Keratinocyte (primary cell): ENCODE results near the gene ZC3H7A. TPM values are rescaled to one million over a fixed set of nuclear protein-coding genes. Genes with fewer than 3 reads are reported as not detected.

Source experiments
- DNase-seq: peaks from one replicate; pipeline ENCODE4 v3.0.0-alpha.2; 2011; ENCODE audit warnings: low read depth, missing footprints, low spot score
- FAIRE-seq: peaks from 2 replicates; lab custom pipeline; 2011; peaks lifted over from hg19 to GRCh38; lab: Jason Lieb, UNC
- H2AFZ ChIP-seq: 2 replicates; pipeline ENCODE4 v1.6.0; 2012; ENCODE audit warnings: low read length, control low read depth, inconsistent platforms; ENCODE audit not compliant: control insufficient read depth
- H3K27ac ChIP-seq: 2 replicates; pipeline ENCODE4 v1.5.1; 2011; ENCODE audit warnings: low read length; ENCODE audit not compliant: control insufficient read depth, insufficient read depth
- H3K27me3 ChIP-seq: 3 replicates; pipeline ENCODE4 v1.6.0; 2011; ENCODE audit warnings: low read length; ENCODE audit not compliant: control insufficient read depth, insufficient read depth; ENCODE audit errors: extremely low read depth
- H3K36me3 ChIP-seq, 2 experiments: 2 replicates in 1 of 2; 3 replicates in 1 of 2; pipeline ENCODE4 v1.5.1; 2011; ENCODE audit warnings: low read length in 2 of 2, mild to moderate bottlenecking in 1 of 2; ENCODE audit not compliant: control insufficient read depth in 2 of 2, insufficient read depth in 2 of 2; ENCODE audit errors: extremely low read depth in 1 of 2
- H3K4me1 ChIP-seq: 3 replicates; pipeline ENCODE4 v1.5.1; 2011; ENCODE audit warnings: low read length; ENCODE audit not compliant: control insufficient read depth, insufficient read depth; ENCODE audit errors: extremely low read depth
- H3K4me2 ChIP-seq: 3 replicates; pipeline ENCODE4 v1.6.0; 2011; ENCODE audit warnings: low read depth, low read length; ENCODE audit not compliant: control insufficient read depth, insufficient read depth; ENCODE audit errors: extremely low read depth
- H3K4me3 ChIP-seq, 3 experiments: fragments of 200-600 bp in 1 of 3; sonication (generic) in 1 of 3; 2 replicates in 2 of 3; 3 replicates in 1 of 3; pipeline ENCODE4 v1.5.1; 2011 to 2016; ENCODE audit warnings: low read length in 3 of 3, mild to moderate bottlenecking in 3 of 3, control low read depth in 2 of 3, inconsistent platforms in 1 of 3, low read depth in 1 of 3, mixed read lengths in 1 of 3, mixed run types in 1 of 3, moderate library complexity in 1 of 3; ENCODE audit not compliant: control insufficient read depth in 2 of 3, insufficient read depth in 2 of 3; ENCODE audit errors: extremely low read depth in 1 of 3
- H3K79me2 ChIP-seq: 2 replicates; pipeline ENCODE4 v1.6.0; 2012; ENCODE audit warnings: low read length; ENCODE audit not compliant: control insufficient read depth, insufficient read depth
- H3K9ac ChIP-seq: 3 replicates; pipeline ENCODE4 v1.6.0; 2011; ENCODE audit warnings: low read length; ENCODE audit not compliant: control insufficient read depth, insufficient read depth; ENCODE audit errors: extremely low read depth
- H3K9me1 ChIP-seq: 3 replicates; pipeline ENCODE4 v1.6.0; 2011; ENCODE audit warnings: low read length; ENCODE audit not compliant: control insufficient read depth, insufficient read depth; ENCODE audit errors: extremely low read depth
- H3K9me3 ChIP-seq: 2 replicates; pipeline ENCODE4 v1.5.1; 2012; ENCODE audit warnings: low read depth, low read length; ENCODE audit not compliant: control insufficient read depth
- H4K20me1 ChIP-seq: 3 replicates; pipeline ENCODE4 v1.6.0; 2011; ENCODE audit warnings: low read length; ENCODE audit not compliant: control insufficient read depth, insufficient read depth; ENCODE audit errors: extremely low read depth
- EZH2 ChIP-seq: IDR thresholded peaks from one replicate; pipeline ENCODE4 v1.6.1; 2012; ENCODE audit warnings: inconsistent platforms, mild to moderate bottlenecking, low read length, moderate library complexity
- dilution Hi-C: fragments of 300-500 bp; cut with MboI; formaldehyde crosslinking; loops from one replicate; pipeline ENCODE4 v1.7.0; 2020; ENCODE audit warnings: low sequenced_read_pairs; ENCODE audit not compliant: extremely low pct_ligation_motif_present
- polyA plus RNA-seq, 5 experiments: library from polyadenylated mRNA; depleted of rRNA in 3 of 5; stranded (reverse) in 3 of 5; stranded (forward) in 1 of 5; unstranded in 1 of 5; fragments of >200 nt; gene quantifications; 1 replicate in 1 of 5; 2 replicates in 3 of 5; 3 replicates in 1 of 5; pipeline versions ENCODE4 v1.2.1 to v1.2.3, GENCODE V29; 2011 to 2012; ENCODE audit warnings: missing spikeins in 2 of 5, low read depth in 1 of 5, low replicate concordance in 1 of 5
- TF ChIP-seq, protein P1 (sequence below), 3 experiments: IDR thresholded peaks in 1 of 3; conservative IDR thresholded peaks in 1 of 3; optimal IDR thresholded peaks in 1 of 3; 2 replicates in 2 of 3; 3 replicates in 1 of 3; pipeline versions ENCODE3 to v1.5.1; 2011; ENCODE audit warnings: low read length in 3 of 3, mild to moderate bottlenecking in 3 of 3, moderate library complexity in 2 of 3, control low read depth in 1 of 3, inconsistent platforms in 1 of 3; ENCODE audit not compliant: insufficient read depth in 2 of 3; ENCODE audit errors: extremely low read depth in 1 of 3

ZC3H7A gene
- polyA plus RNA-seq, 1 donor (not counting 4 experiments of a cell fraction or from before 2014, with no cell fraction given) = 43.9 TPM

DNA sequence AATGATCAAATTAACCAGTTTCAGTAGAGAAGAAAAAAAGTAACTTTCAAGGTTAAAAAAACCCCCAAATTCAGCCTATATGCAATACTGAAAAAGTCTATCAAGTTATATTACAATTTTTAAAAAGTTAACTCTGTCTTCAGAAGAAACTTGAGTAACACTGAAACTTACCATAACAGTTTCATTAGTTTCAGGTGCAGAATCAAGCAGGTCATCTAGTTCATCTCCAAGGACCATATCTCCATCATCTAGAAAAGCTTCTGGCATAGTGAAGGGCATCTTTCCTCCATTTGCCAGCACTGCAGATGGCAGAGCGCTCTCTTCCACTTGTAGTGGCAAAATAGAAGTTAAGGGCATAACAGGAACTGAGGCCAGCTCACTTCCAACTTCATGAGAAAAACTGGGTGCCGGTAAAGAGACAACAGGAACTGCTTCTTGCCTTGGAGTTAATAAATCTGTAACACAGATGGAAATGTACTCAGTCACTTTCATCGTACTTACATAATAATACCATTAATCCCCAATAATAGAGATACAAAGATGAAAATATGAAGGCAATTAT lies 22.9 kb downstream of the ZC3H7A start:
- TF ChIP-seq, protein P1, sequence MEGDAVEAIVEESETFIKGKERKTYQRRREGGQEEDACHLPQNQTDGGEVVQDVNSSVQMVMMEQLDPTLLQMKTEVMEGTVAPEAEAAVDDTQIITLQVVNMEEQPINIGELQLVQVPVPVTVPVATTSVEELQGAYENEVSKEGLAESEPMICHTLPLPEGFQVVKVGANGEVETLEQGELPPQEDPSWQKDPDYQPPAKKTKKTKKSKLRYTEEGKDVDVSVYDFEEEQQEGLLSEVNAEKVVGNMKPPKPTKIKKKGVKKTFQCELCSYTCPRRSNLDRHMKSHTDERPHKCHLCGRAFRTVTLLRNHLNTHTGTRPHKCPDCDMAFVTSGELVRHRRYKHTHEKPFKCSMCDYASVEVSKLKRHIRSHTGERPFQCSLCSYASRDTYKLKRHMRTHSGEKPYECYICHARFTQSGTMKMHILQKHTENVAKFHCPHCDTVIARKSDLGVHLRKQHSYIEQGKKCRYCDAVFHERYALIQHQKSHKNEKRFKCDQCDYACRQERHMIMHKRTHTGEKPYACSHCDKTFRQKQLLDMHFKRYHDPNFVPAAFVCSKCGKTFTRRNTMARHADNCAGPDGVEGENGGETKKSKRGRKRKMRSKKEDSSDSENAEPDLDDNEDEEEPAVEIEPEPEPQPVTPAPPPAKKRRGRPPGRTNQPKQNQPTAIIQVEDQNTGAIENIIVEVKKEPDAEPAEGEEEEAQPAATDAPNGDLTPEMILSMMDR (optimal IDR thresholded peaks at IDR 0.05 in 1 of 3, IDR thresholded peaks at IDR 0.05 in 1 of 3, conservative IDR thresholded peaks at IDR 0.05 in 1 of 3; ENCODE audit: extremely low read depth in 1 of 3, insufficient read depth in 2 of 3, low read length in 3 of 3) = no peak
- no peak for TF ChIP-seq EZH2
- no peak for FAIRE-seq

DNA sequence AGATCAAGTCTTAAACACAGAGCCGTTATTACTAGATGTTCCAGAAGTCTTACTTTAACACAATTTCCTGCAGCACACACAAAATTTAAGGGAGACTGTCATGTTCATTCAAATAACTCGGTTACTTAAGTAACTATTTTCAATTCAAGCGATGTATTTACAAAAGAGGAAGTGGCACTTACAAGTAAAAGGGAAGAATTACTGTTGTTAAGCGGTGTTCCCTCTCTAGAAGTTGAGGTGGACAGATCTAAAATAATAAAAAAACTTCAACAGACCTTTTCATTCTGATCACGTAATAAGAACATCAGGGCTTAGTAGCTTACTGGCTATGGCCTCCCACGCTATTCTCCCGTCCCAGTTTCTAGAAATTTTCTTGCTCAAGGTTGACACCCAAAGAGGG lies 28.2 kb downstream of the ZC3H7A start:
- Histone ChIP-seq H3K27me3 (no peaks in the 10 kb centered on the region), H4K20me1 (no peaks in the 10 kb centered on the region), H3K4me3 (no peak overlapping the region), H3K79me2 (peaks cover 5% of the 10 kb centered on the region), H2AFZ (no peak overlapping the region), H3K36me3 (peaks cover 22 to 37% of the 10 kb centered on the region in 2 experiments), H3K27ac (no peak overlapping the region), H3K9me3 (no peaks in the 10 kb centered on the region), H3K9me1 (no peaks in the 10 kb centered on the region), H3K4me2 (no peak overlapping the region), H3K9ac (no peak overlapping the region), H3K4me1 (no peaks in the 10 kb centered on the region)
- DNase-seq (no peak), FAIRE-seq (no peak)
- TF ChIP-seq EZH2 = no peak
- TF ChIP-seq, protein P1 (optimal IDR thresholded peaks at IDR 0.05 in 1 of 3, IDR thresholded peaks at IDR 0.05 in 1 of 3, conservative IDR thresholded peaks at IDR 0.05 in 1 of 3; ENCODE audit: extremely low read depth in 1 of 3, insufficient read depth in 2 of 3, low read length in 3 of 3) = no peak
- dilution Hi-C loops = no loop called here

More for the DNA sequence above, 22.9 kb downstream of the ZC3H7A start:
- H3K36me3 ChIP-seq = peaks cover 24 to 28% of the 10 kb centered on the region in 2 experiments
- H3K27ac ChIP-seq = no peak overlapping the region
- H3K4me1 ChIP-seq = no peaks in the 10 kb centered on the region
- no peaks in the 10 kb centered on the region for H4K20me1 ChIP-seq
- H3K9me1 ChIP-seq = no peaks in the 10 kb centered on the region
- H3K9ac ChIP-seq = no peak overlapping the region
- H3K27me3 ChIP-seq = no peaks in the 10 kb centered on the region
- H3K79me2 ChIP-seq = peaks cover 8% of the 10 kb centered on the region
- H3K4me3 ChIP-seq = no peak overlapping the region
- no peak for DNase-seq
- dilution Hi-C loops = no loop called here
- no peaks in the 10 kb centered on the region for H3K9me3 ChIP-seq
- H2AFZ ChIP-seq = no peak overlapping the region
- no peak overlapping the region for H3K4me2 ChIP-seq
